Testis (tissue), 3 donors: ENCODE results near the gene CLEC20A. TPM values are rescaled to one million over a fixed set of nuclear protein-coding genes. Genes with fewer than 3 reads are reported as not detected.

Source experiments
- DNase-seq: peaks from one replicate; pipeline ENCODE4 v3.0.0-alpha.2; 2019
- H3K27ac ChIP-seq, 2 donors: fragments of 200-600 bp; sonication (generic); one replicate each; pipeline ENCODE4 v1.5.1; 2019
- H3K27me3 ChIP-seq: fragments of 200-600 bp; sonication (generic); one replicate; pipeline ENCODE4 v1.5.1; 2019
- H3K36me3 ChIP-seq: fragments of 200-600 bp; sonication (generic); one replicate; pipeline ENCODE4 v1.5.1; 2017; ENCODE audit warnings: low read depth; ENCODE audit errors: missing control alignments
- H3K4me1 ChIP-seq: fragments of 200-600 bp; sonication (generic); one replicate; pipeline ENCODE4 v1.5.1; 2019
- H3K4me3 ChIP-seq, 2 donors: fragments of 200-600 bp; sonication (generic); one replicate each; pipeline ENCODE4 v1.5.1; 2017 to 2019
- H3K9me3 ChIP-seq: fragments of 200-600 bp; sonication (generic); one replicate; pipeline ENCODE4 v1.5.1; 2017
- POLR2A ChIP-seq: fragments of 450-650 bp; IDR thresholded peaks from one replicate; pipeline ENCODE4 v1.6.1; 2017; ENCODE audit warnings: antibody characterized with exemption, mild to moderate bottlenecking, moderate library complexity
- WGBS, 2 donors: methylation state at CpG; one replicate each; pipeline ENCODE4 v1.1.5; 2018; 5-methylcytosine and 5-hydroxymethylcytosine counted together
- intact Hi-C: fragments of 100-400 bp; cut with DNase I; formaldehyde crosslinking; loops from one replicate; pipeline ENCODE4 v1.15.1; 2023; ENCODE audit warnings: low total_unique reads
- polyA plus RNA-seq: library from polyadenylated mRNA; stranded (reverse); fragments of 350-450 nt; fragmentation: Illumina TruSeq; extraction: RNeasy Lipid Tissue Mini Kit (QIAGEN cat#74804); gene quantifications from one replicate; pipeline ENCODE4 v1.2.3, GENCODE V29; 2014; ENCODE audit warnings: low read depth, low replicate concordance; ENCODE audit not compliant: insufficient read depth
- total RNA-seq, 2 donors: library from RNA; depleted of rRNA; stranded (reverse); fragments of >200 nt; gene quantifications; one replicate each; pipeline ENCODE4 v1.2.3, GENCODE V29; 2016
- TF ChIP-seq, protein P1 (sequence below), 3 experiments: fragments of 450-650 bp in 2 of 3; fragments of 200-600 bp in 1 of 3; sonication (generic) in 1 of 3; IDR thresholded peaks; one replicate each; pipeline ENCODE4 v1.5.1; 2016 to 2019; ENCODE audit warnings: antibody characterized with exemption in 3 of 3, mild to moderate bottlenecking in 2 of 3, moderate library complexity in 1 of 3

CLEC20A gene
- total and polyA plus RNA-seq, 3 donors from 2014 or later, result 1.1 to 7.5 (median 6.1) TPM

DNA sequence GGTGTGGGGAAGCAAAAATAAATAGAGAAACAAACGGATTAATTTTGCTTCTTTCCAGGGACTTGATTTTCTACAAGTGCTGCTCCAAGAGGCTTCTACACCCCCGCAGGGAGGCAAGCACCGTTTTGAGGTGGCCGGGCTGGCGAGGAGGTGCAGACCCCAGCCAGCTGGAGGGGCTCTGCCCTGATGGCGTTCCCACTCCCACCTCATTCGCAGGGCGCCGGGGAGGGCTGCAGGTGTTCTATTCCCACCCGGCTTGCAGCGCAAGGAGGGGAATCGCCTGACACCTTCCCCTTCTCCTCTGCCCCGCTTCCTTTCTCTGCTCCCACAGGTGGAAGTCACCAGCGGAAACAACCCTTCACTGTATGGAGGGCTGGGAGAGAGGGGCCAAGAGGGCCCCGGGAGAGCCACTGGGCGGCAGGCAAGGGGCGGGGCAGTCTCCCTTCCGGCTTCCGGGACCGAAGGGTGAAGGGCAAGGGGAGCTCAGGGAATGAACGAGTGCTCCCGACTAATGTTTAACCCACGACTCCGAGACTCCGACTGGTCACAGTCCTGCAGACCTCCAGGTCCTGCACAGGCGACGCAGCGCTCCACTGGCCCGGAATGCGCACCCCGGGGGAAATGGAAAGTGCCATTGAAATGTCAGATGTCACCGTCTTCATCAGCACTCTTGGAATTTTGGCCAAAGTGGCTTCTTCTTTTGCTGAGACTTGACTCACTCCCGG, 45.2 kb upstream of the CLEC20A start:
- Histone ChIP-seq H3K27me3 (no peaks in the 10 kb centered on the region), H3K4me1 (no peaks in the 10 kb centered on the region), H3K27ac (peak overlapping the region; percentile 52 to 74), H3K9me3 (no peaks in the 10 kb centered on the region), H3K36me3 (no peaks in the 10 kb centered on the region), H3K4me3 (peak overlapping the region; percentile 63 to 88)
- peak; percentile 55 for DNase-seq
- TF ChIP-seq, protein P1, sequence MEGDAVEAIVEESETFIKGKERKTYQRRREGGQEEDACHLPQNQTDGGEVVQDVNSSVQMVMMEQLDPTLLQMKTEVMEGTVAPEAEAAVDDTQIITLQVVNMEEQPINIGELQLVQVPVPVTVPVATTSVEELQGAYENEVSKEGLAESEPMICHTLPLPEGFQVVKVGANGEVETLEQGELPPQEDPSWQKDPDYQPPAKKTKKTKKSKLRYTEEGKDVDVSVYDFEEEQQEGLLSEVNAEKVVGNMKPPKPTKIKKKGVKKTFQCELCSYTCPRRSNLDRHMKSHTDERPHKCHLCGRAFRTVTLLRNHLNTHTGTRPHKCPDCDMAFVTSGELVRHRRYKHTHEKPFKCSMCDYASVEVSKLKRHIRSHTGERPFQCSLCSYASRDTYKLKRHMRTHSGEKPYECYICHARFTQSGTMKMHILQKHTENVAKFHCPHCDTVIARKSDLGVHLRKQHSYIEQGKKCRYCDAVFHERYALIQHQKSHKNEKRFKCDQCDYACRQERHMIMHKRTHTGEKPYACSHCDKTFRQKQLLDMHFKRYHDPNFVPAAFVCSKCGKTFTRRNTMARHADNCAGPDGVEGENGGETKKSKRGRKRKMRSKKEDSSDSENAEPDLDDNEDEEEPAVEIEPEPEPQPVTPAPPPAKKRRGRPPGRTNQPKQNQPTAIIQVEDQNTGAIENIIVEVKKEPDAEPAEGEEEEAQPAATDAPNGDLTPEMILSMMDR (IDR thresholded peaks at IDR 0.05), result no peak
- no peak for TF ChIP-seq POLR2A
- WGBS, 2 donors, result 6% methylated on average over 15 to 33 of the region's 33 CpGs
- intact Hi-C loops, result loop anchor here (5.0 kb wide), 1 partner anchor 210 kb away; no protein-coding TSS in a partner anchor

DNA sequence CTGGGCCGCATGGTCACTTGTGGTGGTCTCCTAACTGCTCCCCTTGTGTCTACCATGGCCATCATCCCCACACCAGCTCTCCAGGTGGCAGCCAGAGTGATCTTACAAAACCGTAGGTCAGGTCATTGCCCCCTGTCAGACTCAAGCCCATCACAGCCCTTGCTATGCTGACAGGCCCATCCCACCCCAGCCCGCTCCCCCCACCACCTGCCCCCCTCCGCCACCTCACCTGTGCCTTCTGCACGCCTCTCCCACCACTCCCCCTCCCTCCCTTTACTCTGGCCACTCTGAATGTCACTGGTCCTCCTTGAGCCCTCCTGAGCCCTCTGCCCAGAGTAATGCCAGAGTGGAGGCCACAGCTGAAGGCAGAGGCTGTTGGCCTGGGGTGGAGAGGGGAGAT, 44.6 kb upstream of the CLEC20A start:
- Histone ChIP-seq H3K9me3 (no peaks in the 10 kb centered on the region), H3K4me1 (no peaks in the 10 kb centered on the region), H3K36me3 (no peaks in the 10 kb centered on the region), H3K27ac (no peak overlapping the region), H3K27me3 (no peaks in the 10 kb centered on the region), H3K4me3 (no peak overlapping the region)
- intact Hi-C loops, result loop anchor here (5.0 kb wide), 1 partner anchor 211 kb away; no protein-coding TSS in a partner anchor
- WGBS, 2 donors, result 75 to 77% methylated on average over 5 of the region's 5 CpGs
- TF ChIP-seq, protein P1 (IDR thresholded peaks at IDR 0.05), result no peak
- TF ChIP-seq POLR2A, result no peak
- no peak for DNase-seq

DNA sequence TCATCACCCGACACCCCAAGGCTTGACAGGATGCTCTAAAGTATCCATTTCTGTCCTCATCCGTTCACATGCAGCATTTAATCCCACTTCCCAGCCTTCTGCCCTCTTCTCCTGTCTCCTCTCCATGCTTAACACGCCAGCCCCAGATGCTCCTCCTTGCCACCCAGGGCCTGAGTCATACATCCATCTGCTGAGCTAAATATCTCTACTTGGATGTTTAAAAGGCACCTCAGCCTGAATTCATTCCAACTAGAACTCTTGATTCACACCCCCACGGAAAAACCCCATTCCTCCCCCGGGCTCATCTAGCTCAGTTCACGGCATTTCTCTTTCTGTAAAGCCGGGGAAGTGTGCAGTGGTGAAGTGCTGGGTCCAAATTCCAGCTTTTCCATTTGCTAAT, 43.9 kb upstream of the CLEC20A start:
- no peaks in the 10 kb centered on the region for H3K9me3 ChIP-seq
- H3K27me3 ChIP-seq, result no peaks in the 10 kb centered on the region
- intact Hi-C loops, result loop anchor here (5.0 kb wide), 1 partner anchor 212 kb away; no protein-coding TSS in a partner anchor

DNA sequence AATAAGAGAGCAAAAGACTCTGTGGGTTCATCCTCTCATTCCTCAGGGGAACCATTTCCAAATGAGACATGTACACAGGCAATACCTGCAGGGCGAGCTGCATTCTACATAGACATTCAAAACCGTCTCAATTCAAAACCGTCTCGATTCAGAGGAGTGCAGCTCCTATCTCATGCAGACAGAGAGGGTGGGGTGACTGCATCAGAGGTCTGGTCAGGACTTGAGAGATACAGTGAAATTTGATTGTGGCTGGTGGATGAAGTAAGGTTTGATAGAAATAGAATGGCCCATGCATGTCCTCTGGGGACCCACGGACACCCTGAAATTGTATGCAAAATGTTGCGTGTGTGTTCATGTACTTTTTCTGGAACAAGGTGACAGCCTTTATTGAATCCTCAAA, 43.4 kb upstream of the CLEC20A start:
- 84 to 89% methylated on average over 6 of the region's 6 CpGs for WGBS, 2 donors
- DNase-seq, result no peak
- Histone ChIP-seq H3K9me3 (no peaks in the 10 kb centered on the region), H3K36me3 (no peaks in the 10 kb centered on the region), H3K27ac (no peak overlapping the region), H3K27me3 (no peaks in the 10 kb centered on the region), H3K4me3 (no peak overlapping the region), H3K4me1 (no peaks in the 10 kb centered on the region)
- no peak for TF ChIP-seq POLR2A
- TF ChIP-seq, protein P1 (IDR thresholded peaks at IDR 0.05), result no peak
- intact Hi-C loops, result loop anchor here (5.0 kb wide), 1 partner anchor 212 kb away; no protein-coding TSS in a partner anchor

More for the DNA sequence above, 43.9 kb upstream of the CLEC20A start:
- Histone ChIP-seq H3K4me1 (no peaks in the 10 kb centered on the region), H3K36me3 (no peaks in the 10 kb centered on the region), H3K27ac (no peak overlapping the region), H3K4me3 (no peak overlapping the region)
- DNase-seq, result no peak
- TF ChIP-seq, protein P1 (IDR thresholded peaks at IDR 0.05), result no peak
- no peak for TF ChIP-seq POLR2A
- WGBS, 2 donors, result 70 to 76% methylated on average over 7 of the region's 7 CpGs
